Osteoblast (primary cell): ENCODE data around the gene MCM9. TPM values are rescaled to one million over a fixed set of nuclear protein-coding genes. Genes with fewer than 3 reads are reported as not detected.
"Not testable (repeated sequence)": the region's sequence is repeated elsewhere in the genome, so short reads cannot be mapped to it uniquely, and the experiment has no call there.

Experiments used
- DNase-seq: peaks from one replicate; pipeline ENCODE4 v3.0.0; 2011; ENCODE audit warnings: low spot score, mixed read lengths; ENCODE audit not compliant: insufficient read length; ENCODE audit errors: missing footprints
- H2AFZ ChIP-seq: 2 replicates; pipeline ENCODE4 v1.6.0; 2011; ENCODE audit warnings: mild to moderate bottlenecking, low read length
- H3K27ac ChIP-seq: 2 replicates; pipeline ENCODE4 v1.5.1; 2011; ENCODE audit warnings: mild to moderate bottlenecking, low read depth, low read length, moderate library complexity
- H3K27me3 ChIP-seq: 2 replicates; pipeline ENCODE4 v1.6.0; 2012; ENCODE audit warnings: mild to moderate bottlenecking, control low read depth, inconsistent platforms, low read length, moderate library complexity; ENCODE audit not compliant: insufficient read depth
- H3K36me3 ChIP-seq: 2 replicates; pipeline ENCODE4 v1.5.1; 2011; ENCODE audit warnings: mild to moderate bottlenecking, low read length, control low read depth, moderate library complexity; ENCODE audit not compliant: insufficient read depth
- H3K4me1 ChIP-seq: 2 replicates; pipeline ENCODE4 v1.5.1; 2011; ENCODE audit warnings: mild to moderate bottlenecking, low read length, control low read depth, moderate library complexity; ENCODE audit not compliant: insufficient read depth
- H3K4me2 ChIP-seq: 2 replicates; pipeline ENCODE4 v1.6.0; 2011; ENCODE audit warnings: mild to moderate bottlenecking, low read length; ENCODE audit not compliant: insufficient read depth
- H3K4me3 ChIP-seq: fragments of 200-600 bp; sonication (generic); 3 replicates; pipeline ENCODE4 v1.5.1; 2012; ENCODE audit warnings: mild to moderate bottlenecking, low read length, inconsistent platforms; ENCODE audit not compliant: insufficient read depth
- H3K79me2 ChIP-seq: 2 replicates; pipeline ENCODE4 v1.6.0; 2012; ENCODE audit warnings: mild to moderate bottlenecking, low read length, control low read depth, inconsistent platforms; ENCODE audit not compliant: insufficient read depth
- H3K9me3 ChIP-seq: 2 replicates; pipeline ENCODE4 v1.5.1; 2011; ENCODE audit warnings: low read depth, low read length, control low read depth
- H4K20me1 ChIP-seq: 2 replicates; pipeline ENCODE4 v1.6.0; 2012; ENCODE audit warnings: mild to moderate bottlenecking, low read length, control low read depth; ENCODE audit not compliant: insufficient read depth
- total RNA-seq: library from RNA; depleted of rRNA; stranded (reverse); fragments of >200 nt; gene quantifications from 2 replicates; pipeline ENCODE4 v1.2.3, GENCODE V29; 2012
- TF ChIP-seq, protein P1 (sequence below): IDR thresholded peaks from 2 replicates; pipeline ENCODE4 v1.5.1; 2011; ENCODE audit warnings: mild to moderate bottlenecking, low read depth, low read length, moderate library complexity; ENCODE audit errors: extremely low read depth

Gene MCM9
- total RNA-seq, 1 donor, result 15.2 TPM

DNA sequence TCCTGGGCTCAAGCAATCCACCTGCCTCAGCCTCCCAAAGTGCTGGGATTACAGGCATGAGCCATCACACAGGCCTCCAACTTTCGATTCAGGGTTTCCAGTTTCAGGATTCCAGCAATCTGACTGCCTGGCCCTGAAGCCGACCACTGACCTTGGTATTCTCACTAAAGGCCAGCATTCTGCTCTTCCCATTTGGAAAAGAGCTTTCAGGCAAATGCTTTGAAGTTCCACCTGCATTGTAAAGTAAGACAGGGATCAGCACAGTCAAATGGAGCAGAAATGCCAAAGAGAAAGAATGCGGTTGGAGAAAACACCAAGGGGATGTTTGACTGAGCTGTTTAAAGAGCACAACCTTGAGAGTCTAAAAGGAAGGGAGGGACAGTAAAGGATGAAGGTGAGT lies 166.5 kb downstream of the MCM9 start:
- Histone ChIP-seq H4K20me1 (no peaks in the 10 kb centered on the region), H2AFZ (no peak overlapping the region), H3K4me2 (no peak overlapping the region), H3K4me3 (no peak overlapping the region), H3K79me2 (no peaks in the 10 kb centered on the region), H3K27me3 (no peaks in the 10 kb centered on the region), H3K36me3 (no peaks in the 10 kb centered on the region), H3K27ac (no peak overlapping the region), H3K4me1 (peaks cover 8% of the 10 kb centered on the region), H3K9me3 (no peaks in the 10 kb centered on the region)
- TF ChIP-seq, protein P1, sequence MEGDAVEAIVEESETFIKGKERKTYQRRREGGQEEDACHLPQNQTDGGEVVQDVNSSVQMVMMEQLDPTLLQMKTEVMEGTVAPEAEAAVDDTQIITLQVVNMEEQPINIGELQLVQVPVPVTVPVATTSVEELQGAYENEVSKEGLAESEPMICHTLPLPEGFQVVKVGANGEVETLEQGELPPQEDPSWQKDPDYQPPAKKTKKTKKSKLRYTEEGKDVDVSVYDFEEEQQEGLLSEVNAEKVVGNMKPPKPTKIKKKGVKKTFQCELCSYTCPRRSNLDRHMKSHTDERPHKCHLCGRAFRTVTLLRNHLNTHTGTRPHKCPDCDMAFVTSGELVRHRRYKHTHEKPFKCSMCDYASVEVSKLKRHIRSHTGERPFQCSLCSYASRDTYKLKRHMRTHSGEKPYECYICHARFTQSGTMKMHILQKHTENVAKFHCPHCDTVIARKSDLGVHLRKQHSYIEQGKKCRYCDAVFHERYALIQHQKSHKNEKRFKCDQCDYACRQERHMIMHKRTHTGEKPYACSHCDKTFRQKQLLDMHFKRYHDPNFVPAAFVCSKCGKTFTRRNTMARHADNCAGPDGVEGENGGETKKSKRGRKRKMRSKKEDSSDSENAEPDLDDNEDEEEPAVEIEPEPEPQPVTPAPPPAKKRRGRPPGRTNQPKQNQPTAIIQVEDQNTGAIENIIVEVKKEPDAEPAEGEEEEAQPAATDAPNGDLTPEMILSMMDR, result no peak
- no peak for DNase-seq

- H3K9me3 ChIP-seq, H3K4me3 ChIP-seq, H3K4me1 ChIP-seq, H3K79me2 ChIP-seq, H3K27me3 ChIP-seq, H3K27ac ChIP-seq, DNase-seq, H3K36me3 ChIP-seq, H4K20me1 ChIP-seq, H3K4me2 ChIP-seq, H2AFZ ChIP-seq: not testable (repeated sequence)
These were observed 169.6 kb downstream of the MCM9 start for GRCh38 chr6:118765316-118765715.

- no peak overlapping the region for H3K4me3 ChIP-seq
- no peaks in the 10 kb centered on the region for H3K79me2 ChIP-seq
- H3K27ac ChIP-seq, result no peak overlapping the region
- H4K20me1 ChIP-seq, result no peaks in the 10 kb centered on the region
- no peak for DNase-seq
- no peak overlapping the region for H2AFZ ChIP-seq
- no peaks in the 10 kb centered on the region for H3K9me3 ChIP-seq
- no peaks in the 10 kb centered on the region for H3K36me3 ChIP-seq
- peaks cover 4% of the 10 kb centered on the region for H3K4me1 ChIP-seq
- H3K4me2 ChIP-seq, result no peak overlapping the region
- TF ChIP-seq, protein P1, result no peak
- no peaks in the 10 kb centered on the region for H3K27me3 ChIP-seq
These were observed 170.2 kb downstream of the MCM9 start for GRCh38 chr6:118764766-118765165.

Other genes with a start within 250 kb of the MCM9 start
- gene ASF1A, start 41.0 kb downstream of the MCM9 start, total RNA-seq, result 15.2 and 16.2 TPM in 2 replicates
- under 0.01 and 0.36 TPM in 2 replicates for gene FAM184A, start 143.5 kb upstream of the MCM9 start, total RNA-seq